ENCODE data around the gene PLD6. TPM values are rescaled to one million over a fixed set of nuclear protein-coding genes. Genes with fewer than 3 reads are reported as not detected.

The PLD6 gene
- total and polyA plus RNA-seq, 10 of the 15 experiments (the other 5 are each of a cell fraction or from before 2014, with no cell fraction given) = 4.7 to 21.4 (median 12.0) TPM

GRCh38 chr17:17217995-17218394 is 11.9 kb upstream of the PLD6 start:
- in situ Hi-C loops (cut with MboI) = no loop called here
- Histone ChIP-seq H2AFZ (ENCODE audit: control insufficient read depth, low read depth, low read length) (no peak overlapping the region), H3K9ac (ENCODE audit: control insufficient read depth, insufficient read depth, low read length) (no peak overlapping the region), H4K20me1 (ENCODE audit: control insufficient read depth, insufficient read depth) (no peaks in the 10 kb centered on the region), H3K27ac (ENCODE audit: control insufficient read depth, insufficient read depth) (no peak overlapping the region), H3K9me3 (replicated peaks; ENCODE audit: control insufficient read depth, insufficient read depth, low read length) (no peaks in the 10 kb centered on the region), H3K4me2 (ENCODE audit: control insufficient read depth, insufficient read depth) (no peak overlapping the region), H3K27me3 (replicated peaks in 1 of 2; ENCODE audit: control insufficient read depth in 2 of 2, insufficient read depth in 2 of 2, low read length in 1 of 2) (no peaks in the 10 kb centered on the region), H3K79me2 (ENCODE audit: control insufficient read depth, insufficient read depth, low read length) (no peaks in the 10 kb centered on the region), H3K4me1 (ENCODE audit: control insufficient read depth, insufficient read depth, low read length) (no peaks in the 10 kb centered on the region), H3K4me3 (no peak overlapping the region), H3K36me3 (ENCODE audit: control insufficient read depth in 2 of 2, insufficient read depth in 2 of 2, low read length in 1 of 2) (peaks cover 17 to 31% of the 10 kb centered on the region in 2 experiments)
- ChIA-PET RAD21 (ENCODE audit: unreplicated experiment) (no interaction called here), SMC1A (ENCODE audit: uncharacterized antibody, unreplicated experiment) (no interaction called here), CTCF (no interaction called here), POLR2A (no interaction called here)
- ATAC-seq (no peak), FAIRE-seq (no peak), DNase-seq (ENCODE audit: low read depth, low spot score) (no peak)
- TF ChIP-seq SREBF2 (IDR thresholded peaks at IDR 0.05; ENCODE audit: low read length) (no peak), STAT3 (IDR thresholded peaks at IDR 0.05; ENCODE audit: low read depth, low read length) (no peak), GATAD2B (conservative IDR thresholded peaks at IDR 0.05; ENCODE audit: low read depth) (no peak), NFYA (IDR thresholded peaks at IDR 0.05; ENCODE audit: borderline replicate concordance, low read depth, low read length) (no peak), POLR2AphosphoS2 (IDR thresholded peaks at IDR 0.05; ENCODE audit: low read depth, low read length) (no peak), MTA3 (IDR thresholded peaks at IDR 0.05; ENCODE audit: borderline replicate concordance, low read length) (no peak), DPF2 (IDR thresholded peaks at IDR 0.05) (no peak), ZBTB11 (CRISPR knock-in tag; IDR thresholded peaks at IDR 0.05) (no peak), CHD4 (IDR thresholded peaks at IDR 0.05) (no peak), BMI1 (IDR thresholded peaks at IDR 0.05; ENCODE audit: borderline replicate concordance) (no peak), NBN (IDR thresholded peaks at IDR 0.05) (no peak)
- WGBS (ENCODE audit: insufficient coverage, insufficient replicate concordance, low lambda C conversion rate, missing lambda C conversion rate) = 98% methylated on average over 3 of the region's 3 CpGs
- intact Hi-C loops (cut with micrococcal nuclease; ENCODE audit: unreplicated experiment) = no loop called here
- BruUV-seq (replicated peaks) = no TSS peak

Data from GM12878 (cell line).